Calu3 (cell line): Measurements from ENCODE around the gene DNAH6. TPM values are rescaled to one million over a fixed set of nuclear protein-coding genes. Genes with fewer than 3 reads are reported as not detected.

Experiments used
- BruUV-seq: library from RNA; stranded (reverse); fragments of 400-500 nt; replicated peaks from 2 replicates; lab custom pipeline; 2021; lab: Mats Ljungman, UMichigan
- CTCF ChIA-PET: fragments of 300-600 bp; sonication (Branson Sonifier 250); formaldehyde crosslinking; loops from one replicate; lab custom pipeline; 2022; ENCODE audit warnings: antibody characterized with exemption; lab: Charles Lee
- DNase-seq: peaks from one replicate; pipeline ENCODE4 v3.0.0; 2022
- H3K27ac Mint-ChIP-seq: one replicate; pipeline ENCODE4 v1.8.0; 2022; ENCODE audit warnings: mixed read lengths; ENCODE audit not compliant: unreplicated experiment
- H3K27me3 Mint-ChIP-seq: one replicate; pipeline ENCODE4 v1.8.0; 2022; ENCODE audit warnings: mixed read lengths; ENCODE audit not compliant: unreplicated experiment
- H3K36me3 Mint-ChIP-seq: one replicate; pipeline ENCODE4 v1.8.0; 2022; ENCODE audit warnings: mild to moderate bottlenecking, moderate library complexity, mixed read lengths; ENCODE audit not compliant: insufficient read depth, unreplicated experiment
- H3K4me1 Mint-ChIP-seq: one replicate; pipeline ENCODE4 v1.8.0; 2022; ENCODE audit warnings: mild to moderate bottlenecking, low read depth, mixed read lengths; ENCODE audit not compliant: unreplicated experiment
- H3K4me3 Mint-ChIP-seq: one replicate; pipeline ENCODE4 v1.8.0; 2022; ENCODE audit warnings: mild to moderate bottlenecking, low read depth, moderate library complexity, mixed read lengths; ENCODE audit not compliant: unreplicated experiment
- H3K9me3 Mint-ChIP-seq: one replicate; pipeline ENCODE4 v1.8.0; 2022; ENCODE audit warnings: low read depth, mixed read lengths; ENCODE audit not compliant: unreplicated experiment
- intact Hi-C: fragments of 100-400 bp; cut with micrococcal nuclease; formaldehyde crosslinking; loops from one replicate; pipeline ENCODE4 v1.10.0; 2022; ENCODE audit not compliant: unreplicated experiment
- total RNA-seq: library from RNA; stranded (reverse); gene quantifications from 2 replicates; pipeline ENCODE4 v1.2.3, GENCODE V29; 2022
- TF ChIP-seq, protein P1 (sequence below): fragments of 200-600 bp; IDR thresholded peaks from one replicate; pipeline ENCODE4 v1.8.0; 2022; ENCODE audit warnings: antibody characterized with exemption; ENCODE audit not compliant: unreplicated experiment

The DNAH6 gene
- total RNA-seq, 1 experiment from 2014 or later: 1.3 TPM

DNA sequence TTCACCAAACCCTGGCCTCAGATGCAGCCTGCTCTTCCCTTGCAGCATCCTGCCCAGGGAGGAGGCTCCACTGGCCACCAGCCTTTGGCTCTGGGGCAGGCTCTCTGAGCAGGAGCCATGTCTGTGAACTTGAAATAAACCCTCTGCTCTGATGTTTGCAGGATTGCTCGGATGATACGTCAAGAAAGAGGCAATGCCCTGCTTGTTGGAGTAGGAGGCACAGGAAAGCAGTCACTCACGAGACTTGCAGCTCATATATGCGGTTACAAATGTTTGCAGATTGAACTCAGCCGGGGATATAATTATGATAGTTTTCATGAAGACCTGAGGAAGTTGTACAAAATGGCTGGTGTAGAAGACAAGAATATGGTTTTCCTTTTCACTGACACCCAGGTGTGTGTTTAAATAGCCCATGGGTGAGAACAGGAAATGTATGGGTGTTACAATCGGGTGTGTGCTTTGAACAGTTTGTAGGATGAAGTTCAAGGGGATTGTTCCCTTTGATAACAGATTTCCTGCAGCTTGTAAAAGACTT, 177.9 kb downstream of the DNAH6 start:
- intact Hi-C loops: no loop called here
- BruUV-seq: no TSS peak
- H3K27me3 Mint-ChIP-seq: no peaks in the 10 kb centered on the region
- H3K4me3 Mint-ChIP-seq: no peak overlapping the region
- no peaks in the 10 kb centered on the region for H3K36me3 Mint-ChIP-seq
- no peaks in the 10 kb centered on the region for H3K4me1 Mint-ChIP-seq
- H3K27ac Mint-ChIP-seq: no peak overlapping the region
- H3K9me3 Mint-ChIP-seq: no peaks in the 10 kb centered on the region
- CTCF ChIA-PET: no interaction called here
- TF ChIP-seq, protein P1, sequence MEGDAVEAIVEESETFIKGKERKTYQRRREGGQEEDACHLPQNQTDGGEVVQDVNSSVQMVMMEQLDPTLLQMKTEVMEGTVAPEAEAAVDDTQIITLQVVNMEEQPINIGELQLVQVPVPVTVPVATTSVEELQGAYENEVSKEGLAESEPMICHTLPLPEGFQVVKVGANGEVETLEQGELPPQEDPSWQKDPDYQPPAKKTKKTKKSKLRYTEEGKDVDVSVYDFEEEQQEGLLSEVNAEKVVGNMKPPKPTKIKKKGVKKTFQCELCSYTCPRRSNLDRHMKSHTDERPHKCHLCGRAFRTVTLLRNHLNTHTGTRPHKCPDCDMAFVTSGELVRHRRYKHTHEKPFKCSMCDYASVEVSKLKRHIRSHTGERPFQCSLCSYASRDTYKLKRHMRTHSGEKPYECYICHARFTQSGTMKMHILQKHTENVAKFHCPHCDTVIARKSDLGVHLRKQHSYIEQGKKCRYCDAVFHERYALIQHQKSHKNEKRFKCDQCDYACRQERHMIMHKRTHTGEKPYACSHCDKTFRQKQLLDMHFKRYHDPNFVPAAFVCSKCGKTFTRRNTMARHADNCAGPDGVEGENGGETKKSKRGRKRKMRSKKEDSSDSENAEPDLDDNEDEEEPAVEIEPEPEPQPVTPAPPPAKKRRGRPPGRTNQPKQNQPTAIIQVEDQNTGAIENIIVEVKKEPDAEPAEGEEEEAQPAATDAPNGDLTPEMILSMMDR: no peak
- no peak for DNase-seq

DNA sequence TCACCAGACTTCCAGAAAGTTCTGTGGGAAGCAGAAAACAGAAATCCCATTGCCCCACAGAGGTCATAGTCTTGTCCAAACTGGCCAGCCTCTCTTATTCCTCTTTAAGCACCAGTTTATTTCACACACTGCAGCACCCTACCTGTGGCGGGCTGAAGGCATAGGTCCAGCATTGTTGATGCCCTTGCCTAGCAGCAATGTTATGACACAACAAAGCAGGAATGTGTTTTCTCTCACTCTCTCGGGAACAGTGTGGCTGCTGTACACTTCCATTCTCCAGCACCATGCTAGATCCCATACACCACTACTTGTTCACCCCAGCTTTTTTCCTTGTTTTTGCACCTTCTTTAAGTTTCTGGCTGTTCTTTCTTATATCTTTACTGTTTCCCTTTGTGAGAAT, 181.6 kb downstream of the DNAH6 start:
- H3K27me3 Mint-ChIP-seq: no peaks in the 10 kb centered on the region
- TF ChIP-seq, protein P1: no peak
- H3K9me3 Mint-ChIP-seq: peaks cover 3% of the 10 kb centered on the region
- no peaks in the 10 kb centered on the region for H3K4me1 Mint-ChIP-seq
- BruUV-seq: no TSS peak
- CTCF ChIA-PET: no interaction called here
- no peaks in the 10 kb centered on the region for H3K36me3 Mint-ChIP-seq
- H3K27ac Mint-ChIP-seq: no peak overlapping the region
- H3K4me3 Mint-ChIP-seq: no peak overlapping the region
- intact Hi-C loops: no loop called here
- DNase-seq: no peak

DNA sequence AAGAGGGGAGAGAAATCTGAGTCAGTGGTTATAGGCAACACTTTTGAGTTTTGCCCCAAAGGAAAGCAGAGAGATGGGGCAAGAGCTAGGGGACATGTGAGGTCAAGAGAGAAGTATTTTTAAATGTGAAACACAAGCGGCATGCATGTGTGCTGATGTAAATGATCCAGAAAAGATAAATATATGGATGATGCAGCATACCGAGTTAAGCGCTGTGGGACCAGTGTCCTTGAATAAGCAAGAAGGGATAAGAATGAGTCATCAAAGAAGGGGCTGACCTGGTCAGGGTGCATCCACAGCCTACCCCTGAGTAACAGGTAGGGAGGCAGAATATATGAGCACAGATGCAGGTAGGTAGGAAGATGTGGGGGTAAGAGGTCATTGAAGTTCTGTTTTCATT, 183.7 kb downstream of the DNAH6 start:
- Mint-ChIP-seq H3K4me3 (no peak overlapping the region), H3K36me3 (no peaks in the 10 kb centered on the region), H3K27ac (no peak overlapping the region), H3K27me3 (no peaks in the 10 kb centered on the region), H3K9me3 (peaks cover 3% of the 10 kb centered on the region), H3K4me1 (no peaks in the 10 kb centered on the region)
- BruUV-seq: no TSS peak
- TF ChIP-seq, protein P1: no peak
- CTCF ChIA-PET: no interaction called here
- no peak for DNase-seq
- intact Hi-C loops: no loop called here

DNA sequence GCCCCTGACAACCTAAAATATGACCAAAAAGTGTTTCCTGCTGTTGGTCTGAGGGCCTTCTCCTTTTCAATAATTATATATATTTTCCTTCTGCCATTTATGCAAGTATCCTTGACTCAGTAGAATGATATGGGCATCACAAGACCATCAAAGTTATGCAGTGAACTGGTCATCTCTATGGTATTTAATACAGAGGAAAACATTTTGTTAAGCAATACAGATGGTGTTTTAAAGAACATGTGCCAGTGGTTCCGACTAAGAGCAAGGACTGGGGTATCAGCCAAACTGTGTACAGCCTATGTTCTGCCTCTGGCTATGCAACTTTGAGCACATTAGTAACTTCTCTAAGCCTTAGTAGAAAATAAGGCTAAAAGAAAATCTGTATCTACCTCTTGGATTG, 185.6 kb downstream of the DNAH6 start:
- no peak for DNase-seq
- no peaks in the 10 kb centered on the region for H3K27me3 Mint-ChIP-seq
- peaks cover 3% of the 10 kb centered on the region for H3K9me3 Mint-ChIP-seq
- no peak overlapping the region for H3K4me3 Mint-ChIP-seq
- CTCF ChIA-PET: no interaction called here
- intact Hi-C loops: no loop called here
- H3K36me3 Mint-ChIP-seq: no peaks in the 10 kb centered on the region
- no peaks in the 10 kb centered on the region for H3K4me1 Mint-ChIP-seq
- H3K27ac Mint-ChIP-seq: no peak overlapping the region
- TF ChIP-seq, protein P1: no peak
- BruUV-seq: no TSS peak
